Type B pancreatic cell (in vitro differentiated cells): ENCODE measurements around the gene ATL1. TPM values are rescaled to one million over a fixed set of nuclear protein-coding genes. Genes with fewer than 3 reads are reported as not detected.

Experiments
- DNase-seq: peaks from one replicate; pipeline ENCODE4 v3.0.0; 2021; ENCODE audit warnings: mixed read lengths; ENCODE audit not compliant: unreplicated experiment; ENCODE audit errors: extremely low spot score
- H3K27ac Mint-ChIP-seq: 2 replicates; pipeline ENCODE4 v1.8.0; 2021; ENCODE audit warnings: mild to moderate bottlenecking, mixed read lengths
- H3K27me3 Mint-ChIP-seq: 2 replicates; pipeline ENCODE4 v1.8.0; 2021; ENCODE audit warnings: mixed read lengths
- H3K36me3 Mint-ChIP-seq: 2 replicates; pipeline ENCODE4 v1.8.0; 2021; ENCODE audit warnings: mixed read lengths
- H3K4me1 Mint-ChIP-seq: one replicate; pipeline ENCODE4 v1.8.0; 2021; ENCODE audit warnings: mixed read lengths; ENCODE audit not compliant: unreplicated experiment
- H3K4me3 Mint-ChIP-seq: 2 replicates; pipeline ENCODE4 v1.8.0; 2021; ENCODE audit warnings: mild to moderate bottlenecking, mixed read lengths
- H3K9me3 Mint-ChIP-seq: 2 replicates; pipeline ENCODE4 v1.8.0; 2021; ENCODE audit warnings: mixed read lengths
- total RNA-seq: library from RNA; stranded (reverse); gene quantifications from 2 replicates; pipeline ENCODE4 v1.2.1, GENCODE V29; 2021; ENCODE audit warnings: low replicate concordance
- TF ChIP-seq, protein P1 (sequence below): fragments of 200-600 bp; sonication (generic); conservative IDR thresholded peaks from 2 replicates; pipeline ENCODE4 v1.5.0; 2021; ENCODE audit warnings: antibody characterized with exemption, mild to moderate bottlenecking

ATL1 gene
- total RNA-seq, 1 donor from 2014 or later, result 5.7 TPM

DNA sequence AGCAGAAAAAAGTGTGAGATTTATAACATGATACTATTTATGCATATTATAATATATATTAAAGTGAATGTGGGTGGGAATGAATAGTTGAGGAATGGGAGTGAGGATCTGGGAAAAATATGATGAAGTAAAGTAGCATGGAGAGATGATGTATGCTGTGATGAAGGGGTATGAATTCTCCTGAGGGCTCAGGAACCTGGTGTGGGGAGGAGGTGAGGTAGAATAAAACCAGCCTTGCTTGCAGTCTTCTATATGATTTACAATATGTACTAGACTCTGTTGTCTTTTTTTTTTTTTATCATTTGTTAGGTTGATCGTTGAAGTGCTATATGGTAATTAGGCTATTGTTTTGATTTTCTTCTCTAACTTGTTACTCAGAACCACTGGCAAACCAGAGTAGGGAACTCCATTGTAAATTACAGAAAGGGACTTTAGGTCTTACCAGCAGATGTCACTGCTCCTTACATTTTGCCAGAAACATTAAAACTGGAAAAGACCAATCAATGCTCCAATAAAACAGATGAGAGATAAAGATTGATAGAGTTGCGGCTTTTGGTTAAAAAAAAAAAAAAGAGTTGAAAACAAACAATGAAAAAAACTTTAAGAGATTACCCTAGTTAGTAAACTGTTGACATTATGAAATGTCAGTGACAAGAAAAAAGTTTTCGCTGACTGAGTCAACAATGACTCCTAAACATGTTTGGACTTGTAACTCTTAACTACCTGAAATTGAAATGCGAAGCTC is 39.9 kb downstream of the ATL1 start:
- no peaks in the 10 kb centered on the region for H3K9me3 Mint-ChIP-seq
- peaks cover 6% of the 10 kb centered on the region for H3K4me1 Mint-ChIP-seq
- H3K36me3 Mint-ChIP-seq, result no peaks in the 10 kb centered on the region
- no peak for DNase-seq
- TF ChIP-seq, protein P1, sequence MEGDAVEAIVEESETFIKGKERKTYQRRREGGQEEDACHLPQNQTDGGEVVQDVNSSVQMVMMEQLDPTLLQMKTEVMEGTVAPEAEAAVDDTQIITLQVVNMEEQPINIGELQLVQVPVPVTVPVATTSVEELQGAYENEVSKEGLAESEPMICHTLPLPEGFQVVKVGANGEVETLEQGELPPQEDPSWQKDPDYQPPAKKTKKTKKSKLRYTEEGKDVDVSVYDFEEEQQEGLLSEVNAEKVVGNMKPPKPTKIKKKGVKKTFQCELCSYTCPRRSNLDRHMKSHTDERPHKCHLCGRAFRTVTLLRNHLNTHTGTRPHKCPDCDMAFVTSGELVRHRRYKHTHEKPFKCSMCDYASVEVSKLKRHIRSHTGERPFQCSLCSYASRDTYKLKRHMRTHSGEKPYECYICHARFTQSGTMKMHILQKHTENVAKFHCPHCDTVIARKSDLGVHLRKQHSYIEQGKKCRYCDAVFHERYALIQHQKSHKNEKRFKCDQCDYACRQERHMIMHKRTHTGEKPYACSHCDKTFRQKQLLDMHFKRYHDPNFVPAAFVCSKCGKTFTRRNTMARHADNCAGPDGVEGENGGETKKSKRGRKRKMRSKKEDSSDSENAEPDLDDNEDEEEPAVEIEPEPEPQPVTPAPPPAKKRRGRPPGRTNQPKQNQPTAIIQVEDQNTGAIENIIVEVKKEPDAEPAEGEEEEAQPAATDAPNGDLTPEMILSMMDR, result peak; percentile 76
- H3K4me3 Mint-ChIP-seq, result peak overlapping the region; percentile 38
- H3K27me3 Mint-ChIP-seq, result no peaks in the 10 kb centered on the region
- H3K27ac Mint-ChIP-seq, result peak overlapping the region; percentile 75

DNA sequence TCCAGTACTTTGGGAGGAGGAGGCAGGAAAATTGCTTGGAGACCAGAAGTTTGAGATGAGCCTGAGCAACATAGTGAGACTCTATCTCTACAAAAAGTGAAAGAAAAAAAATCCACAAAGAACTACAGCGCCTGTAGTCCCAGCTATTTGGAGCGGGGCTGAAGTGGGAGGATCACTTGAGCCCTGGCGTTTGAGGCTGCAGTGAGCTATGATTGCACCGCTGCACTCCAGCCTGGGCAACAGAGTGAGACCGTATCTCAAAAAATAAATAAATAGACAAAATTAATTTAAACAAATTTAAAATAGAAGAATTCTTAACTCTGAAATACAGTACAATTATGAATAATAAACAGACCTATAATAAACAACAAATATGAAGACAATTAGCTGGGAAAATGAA is 40.9 kb downstream of the ATL1 start:
- DNase-seq, result no peak
- no peaks in the 10 kb centered on the region for H3K9me3 Mint-ChIP-seq
- no peaks in the 10 kb centered on the region for H3K27me3 Mint-ChIP-seq
- H3K4me1 Mint-ChIP-seq, result peaks cover 6% of the 10 kb centered on the region
- TF ChIP-seq, protein P1, result no peak
- no peak overlapping the region for H3K4me3 Mint-ChIP-seq
- H3K27ac Mint-ChIP-seq, result peak overlapping the region; percentile 75
- H3K36me3 Mint-ChIP-seq, result no peaks in the 10 kb centered on the region

DNA sequence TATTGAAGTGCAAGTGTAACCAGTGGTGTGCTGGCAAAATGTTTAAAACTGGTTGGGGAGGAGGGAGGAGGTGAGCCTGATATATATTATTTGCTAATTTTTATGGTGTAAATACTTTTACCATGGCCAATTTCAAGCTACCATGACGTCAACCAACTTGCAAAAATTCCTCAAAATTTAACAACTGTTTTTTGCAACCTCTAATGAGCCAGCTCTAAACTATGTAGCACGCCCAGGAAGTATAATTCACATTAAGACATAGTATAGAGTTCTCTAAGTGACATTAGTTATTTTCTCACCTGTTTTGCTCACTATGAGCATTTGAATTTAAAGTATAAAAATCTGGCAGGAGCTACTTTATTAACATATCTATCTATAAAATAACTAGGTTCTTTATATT is 41.4 kb downstream of the ATL1 start:
- Mint-ChIP-seq H3K27me3 (no peaks in the 10 kb centered on the region), H3K36me3 (no peaks in the 10 kb centered on the region), H3K4me3 (no peak overlapping the region), H3K9me3 (no peaks in the 10 kb centered on the region), H3K27ac (no peak overlapping the region), H3K4me1 (peaks cover 6% of the 10 kb centered on the region)
- TF ChIP-seq, protein P1, result no peak
- no peak for DNase-seq

DNA sequence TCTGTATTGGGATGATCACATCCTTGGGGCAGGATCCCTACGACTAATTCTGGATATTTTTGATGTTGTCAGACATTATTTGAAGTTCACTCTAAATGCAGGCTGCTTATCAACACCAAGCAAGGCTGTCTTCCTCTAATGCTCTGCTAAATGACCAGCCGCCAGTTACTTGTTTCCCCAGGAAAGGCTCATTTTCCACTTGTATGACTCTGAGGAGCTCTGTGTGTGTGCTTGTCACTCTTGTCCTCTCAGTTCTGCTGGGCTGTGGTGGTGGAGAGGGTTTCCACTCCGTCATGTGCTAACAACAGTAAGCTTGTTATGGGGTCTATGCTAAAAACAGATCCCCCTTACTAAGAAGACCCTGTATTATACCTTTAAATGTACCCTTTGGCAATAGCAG is 42.1 kb downstream of the ATL1 start:
- no peak overlapping the region for H3K4me3 Mint-ChIP-seq
- no peaks in the 10 kb centered on the region for H3K36me3 Mint-ChIP-seq
- peaks cover 6% of the 10 kb centered on the region for H3K4me1 Mint-ChIP-seq
- no peak for DNase-seq
- H3K27ac Mint-ChIP-seq, result no peak overlapping the region
- H3K9me3 Mint-ChIP-seq, result no peaks in the 10 kb centered on the region
- TF ChIP-seq, protein P1, result no peak
- no peaks in the 10 kb centered on the region for H3K27me3 Mint-ChIP-seq

DNA sequence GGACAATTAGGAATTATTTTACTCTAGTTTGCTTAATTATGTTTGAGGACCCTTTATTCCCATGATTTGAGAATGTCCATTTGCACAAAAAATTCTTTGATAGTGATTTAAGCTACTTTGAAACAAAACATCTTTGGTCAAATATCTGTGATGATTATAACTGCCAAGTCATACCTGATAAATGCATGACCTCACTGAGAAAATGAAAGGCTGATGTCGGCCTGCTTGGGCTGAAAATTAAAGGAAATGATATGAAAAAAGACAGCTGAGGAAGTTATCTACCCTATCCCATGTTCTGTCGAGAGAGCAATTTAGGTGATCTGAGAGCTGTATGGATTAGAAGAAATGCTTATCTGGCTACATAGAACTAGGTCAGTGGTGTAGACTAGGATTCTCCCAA is 43.6 kb downstream of the ATL1 start:
- Mint-ChIP-seq H3K27me3 (no peaks in the 10 kb centered on the region), H3K4me1 (peaks cover 6% of the 10 kb centered on the region), H3K36me3 (no peaks in the 10 kb centered on the region), H3K9me3 (no peaks in the 10 kb centered on the region), H3K4me3 (no peak overlapping the region), H3K27ac (no peak overlapping the region)
- TF ChIP-seq, protein P1, result no peak
- DNase-seq, result no peak
